Right lung (tissue), 5 donors: ENCODE results near the gene GPX4. TPM values are rescaled to one million over a fixed set of nuclear protein-coding genes. Genes with fewer than 3 reads are reported as not detected.
"Not testable (repeated sequence)": the region's sequence is repeated elsewhere in the genome, so short reads cannot be mapped to it uniquely, and the experiment has no call there.

Source experiments
- DNase-seq, 2 donors: peaks; one replicate each; pipeline ENCODE4 v3.0.0-alpha.2; 2013
- polyA plus RNA-seq, 5 donors: library from polyadenylated mRNA; unstranded; fragments of 120-200 nt; gene quantifications; one replicate each; pipeline versions ENCODE4 v1.2.1 to v1.2.3, GENCODE V29; 2013; ENCODE audit warnings: inconsistent platforms in 1 of 5, low replicate concordance in 1 of 5; ENCODE audit not compliant: insufficient read length in 5 of 5, insufficient read depth in 1 of 5

GPX4 gene
- polyA plus RNA-seq, 5 donors, result 141 to 288 (median 176) TPM

DNA sequence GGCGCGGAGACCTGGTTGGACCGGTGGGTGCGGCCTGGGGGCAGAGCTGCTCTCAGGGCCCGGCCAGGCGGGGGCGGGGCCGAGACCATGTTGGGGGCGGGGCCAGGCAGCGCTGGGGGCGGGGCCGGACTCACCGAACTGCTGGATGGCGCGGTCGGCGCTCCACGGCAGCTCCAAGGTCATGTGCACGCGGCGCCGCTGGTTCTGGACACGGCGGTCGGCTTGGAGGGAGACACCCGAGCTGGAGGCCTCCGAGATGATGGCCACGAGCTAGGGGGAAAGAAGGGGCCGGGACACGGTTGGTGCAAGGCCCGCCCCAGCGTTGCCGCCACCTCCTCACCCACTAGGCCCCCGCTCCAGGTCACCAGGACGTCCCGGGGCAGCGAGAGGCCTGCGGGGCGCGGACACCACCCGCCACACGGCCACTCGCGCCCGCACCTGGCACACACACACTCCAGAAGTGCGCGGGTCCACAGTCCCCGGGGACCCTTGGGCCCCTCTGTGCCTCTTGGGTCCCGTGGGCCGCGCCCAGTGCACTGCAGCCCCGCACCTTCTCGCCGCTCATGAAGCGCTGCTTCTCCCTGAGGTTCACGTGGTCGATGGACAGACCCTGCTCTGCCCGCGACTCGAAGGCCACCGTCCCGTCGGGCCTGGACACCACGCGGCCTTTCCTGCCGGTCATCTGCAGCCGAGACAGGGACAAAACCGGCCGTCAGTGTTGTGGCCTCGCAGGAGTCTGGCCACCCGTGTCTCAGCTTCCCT, 8.7 kb downstream of the GPX4 start:
- DNase-seq, result no peak

DNA sequence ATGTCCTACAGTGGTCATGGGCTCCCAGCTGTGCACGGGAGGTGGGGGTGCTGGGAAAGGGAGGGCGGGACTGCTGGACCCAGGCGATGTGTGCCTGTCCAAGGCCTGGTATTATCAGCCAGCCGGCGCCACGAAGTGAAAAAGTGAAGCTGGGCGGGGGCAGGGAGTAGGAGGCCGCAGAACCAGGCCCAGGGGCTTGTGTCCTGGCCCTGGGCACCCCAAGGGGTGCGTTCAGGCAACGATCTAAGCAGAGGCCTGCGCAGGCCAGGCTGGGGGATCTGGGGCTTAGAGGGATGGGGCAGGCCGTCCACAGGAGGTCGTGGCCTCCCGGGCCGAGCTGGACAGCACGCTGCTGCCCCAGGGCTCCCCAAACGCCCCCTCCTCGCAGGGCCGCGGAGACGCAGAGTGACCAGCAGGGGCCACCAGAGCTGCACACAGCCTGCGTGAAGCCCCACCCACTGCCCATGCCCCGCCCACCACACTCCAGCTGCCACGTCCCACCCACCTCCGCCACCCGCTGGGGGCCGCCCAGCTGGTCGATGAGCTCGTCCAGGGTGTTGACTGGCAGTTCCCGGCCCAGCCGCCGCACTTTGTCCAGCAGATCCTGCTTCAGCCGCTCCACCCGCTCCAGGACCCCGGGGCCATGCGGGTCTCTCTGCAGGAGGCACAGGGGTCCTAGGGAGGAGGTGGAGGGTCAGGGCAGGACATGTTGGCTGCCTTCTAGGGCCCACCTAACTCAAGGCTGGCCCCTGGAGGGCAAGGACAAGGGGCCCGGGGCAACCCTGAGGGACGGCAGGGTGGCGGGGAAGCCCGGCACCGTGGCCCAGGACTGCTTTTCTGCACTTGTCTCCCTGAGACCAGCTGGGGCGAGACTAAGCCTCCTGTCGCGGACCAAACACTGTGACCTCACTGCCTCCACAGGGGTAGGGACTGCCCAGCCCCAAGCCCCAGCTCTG, 9.5 kb downstream of the GPX4 start:
- peak; percentile 91 to 93 for DNase-seq

DNA sequence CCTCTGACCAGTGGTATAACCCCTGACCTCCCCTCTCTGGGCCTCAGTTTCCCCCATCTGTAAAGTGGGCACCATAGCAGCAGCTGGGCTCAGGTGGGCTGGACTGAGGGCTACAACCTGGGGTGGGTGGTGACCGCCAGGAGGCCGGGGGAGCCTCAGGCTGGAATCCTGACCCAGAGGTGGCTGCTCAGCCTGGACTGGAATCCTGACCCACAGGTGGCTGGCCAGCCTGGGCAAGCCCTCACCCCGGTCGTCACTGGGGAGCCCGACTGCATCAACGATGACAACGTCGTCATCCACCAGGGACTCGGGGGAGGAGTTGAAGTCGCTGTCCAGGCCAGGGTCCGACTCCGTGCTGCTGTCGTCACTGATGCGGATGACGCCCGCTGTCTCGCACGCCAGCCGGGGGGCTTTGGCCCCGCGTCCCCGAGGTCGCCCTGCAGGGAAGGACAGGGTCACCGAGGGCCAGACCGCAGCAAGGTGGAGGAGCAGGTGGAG, 10.2 kb downstream of the GPX4 start:
- DNase-seq, result no peak

DNA sequence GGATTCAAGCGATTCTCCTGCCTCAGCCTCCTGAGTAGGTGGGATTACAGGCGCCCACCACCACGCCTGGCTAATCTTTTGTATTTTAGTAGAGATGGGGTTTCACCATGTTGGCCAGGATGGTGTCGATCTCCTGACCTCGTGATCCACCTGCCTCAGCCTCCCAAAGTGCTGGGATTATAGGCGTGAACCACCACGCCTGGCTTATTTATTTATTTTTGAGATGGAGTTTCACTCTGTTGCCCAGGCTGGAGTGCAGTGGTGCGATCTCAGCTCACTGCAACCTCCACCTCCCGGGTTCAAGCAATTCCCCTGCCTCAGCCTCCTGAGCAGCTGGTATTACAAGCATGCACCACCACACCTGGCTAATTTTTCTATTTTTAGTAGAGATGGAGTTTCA, 10.9 kb downstream of the GPX4 start:
- not testable (repeated sequence) for DNase-seq

DNA sequence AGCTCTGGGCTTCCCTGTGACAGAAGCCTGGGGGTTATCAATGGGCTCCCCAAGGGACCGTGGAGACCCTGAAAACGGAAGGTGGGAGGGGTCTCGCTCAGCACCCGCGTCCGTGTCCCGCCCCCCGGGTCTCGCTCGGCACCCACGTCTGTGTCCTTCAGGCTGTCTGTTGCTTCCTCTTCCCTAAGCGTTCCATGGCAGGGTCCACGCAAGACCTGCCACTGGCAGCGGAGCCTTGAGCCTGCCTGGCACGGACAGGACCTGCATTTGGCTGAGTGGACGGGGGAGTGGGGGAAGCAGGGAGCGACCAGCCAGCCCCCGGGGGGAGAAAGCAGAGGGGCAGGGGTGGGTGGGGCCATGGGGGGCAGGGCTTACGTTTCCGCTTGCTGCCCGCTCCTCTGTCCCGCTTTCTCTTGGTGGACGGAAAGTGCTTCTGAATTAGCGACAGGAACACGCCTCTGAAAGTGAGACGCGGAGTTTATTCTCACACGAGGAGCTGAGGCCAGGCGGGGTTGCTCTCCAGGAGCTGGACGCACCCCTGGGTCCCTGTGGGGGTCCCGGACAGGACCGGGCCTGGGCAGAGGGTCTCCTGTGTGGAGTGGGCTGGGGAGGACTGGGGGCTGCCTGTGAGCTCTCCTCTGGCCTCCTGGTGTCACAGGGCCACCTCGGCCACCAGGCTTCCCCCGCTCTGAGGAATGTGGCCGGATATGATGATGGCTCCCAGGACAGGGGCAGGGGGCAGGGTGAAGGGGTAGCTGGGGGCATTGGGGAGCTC, 12.0 kb downstream of the GPX4 start:
- DNase-seq, result no peak

DNA sequence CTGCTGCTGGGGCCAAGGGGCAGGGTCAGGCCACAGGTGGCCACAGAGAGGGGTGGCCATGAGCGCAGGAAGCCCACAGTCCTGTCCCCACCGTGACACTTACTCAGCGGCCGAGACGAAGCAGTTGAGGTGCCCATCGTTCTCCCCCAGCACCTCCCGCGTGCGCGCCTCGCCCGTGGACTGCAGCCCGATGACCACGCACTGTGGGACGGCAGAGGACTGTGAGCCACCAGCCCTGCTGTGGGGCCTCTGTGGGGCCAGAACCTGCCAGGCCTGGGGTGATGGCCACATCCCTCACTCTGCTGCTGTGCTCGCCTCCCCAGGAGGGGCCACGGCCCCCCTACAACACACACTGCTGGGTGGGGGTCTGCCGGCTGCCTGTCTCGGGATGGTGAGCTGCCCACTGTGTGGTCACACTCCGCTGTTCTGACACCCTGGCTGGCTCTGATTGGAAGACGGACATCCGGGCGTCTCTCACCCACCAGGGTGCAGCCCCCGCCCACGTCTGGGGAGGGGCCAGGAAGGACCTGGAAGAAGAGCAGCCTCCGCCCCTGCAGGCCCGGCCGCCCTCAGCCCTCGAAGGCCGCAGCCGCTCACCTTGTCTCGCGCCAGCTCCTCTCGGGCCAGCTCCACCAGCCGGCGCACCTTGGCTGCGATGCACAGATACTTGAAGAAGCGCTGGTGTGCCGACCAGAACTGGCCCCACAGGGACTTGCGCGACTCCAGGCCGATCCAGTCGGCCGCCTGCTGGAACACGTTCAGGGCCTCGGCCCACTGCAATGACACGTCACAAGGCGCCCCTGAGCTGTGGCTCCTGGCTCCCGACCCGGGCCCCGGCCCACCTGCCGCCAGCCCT, 13.2 kb downstream of the GPX4 start:
- no peak for DNase-seq

DNA sequence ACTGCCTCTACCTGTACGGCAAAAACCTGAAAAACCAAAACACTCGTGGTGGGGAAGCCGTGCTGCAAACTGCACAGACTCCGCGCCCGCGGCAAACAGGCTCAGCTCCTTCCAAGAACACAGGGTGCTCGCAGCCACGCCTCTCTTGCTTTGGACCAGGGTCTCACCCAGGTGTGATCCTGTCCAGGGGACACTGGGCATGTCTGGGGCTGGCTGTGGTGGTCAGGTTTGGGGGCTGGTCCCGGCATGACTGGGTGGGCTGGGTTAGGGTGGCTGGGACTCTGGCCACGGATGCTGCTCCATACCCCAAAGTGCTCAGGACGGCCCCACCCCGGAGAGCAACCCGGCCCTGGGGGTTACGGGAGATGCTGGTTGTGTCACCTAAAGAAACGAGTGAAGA, 13.9 kb downstream of the GPX4 start:
- DNase-seq, result no peak

DNA sequence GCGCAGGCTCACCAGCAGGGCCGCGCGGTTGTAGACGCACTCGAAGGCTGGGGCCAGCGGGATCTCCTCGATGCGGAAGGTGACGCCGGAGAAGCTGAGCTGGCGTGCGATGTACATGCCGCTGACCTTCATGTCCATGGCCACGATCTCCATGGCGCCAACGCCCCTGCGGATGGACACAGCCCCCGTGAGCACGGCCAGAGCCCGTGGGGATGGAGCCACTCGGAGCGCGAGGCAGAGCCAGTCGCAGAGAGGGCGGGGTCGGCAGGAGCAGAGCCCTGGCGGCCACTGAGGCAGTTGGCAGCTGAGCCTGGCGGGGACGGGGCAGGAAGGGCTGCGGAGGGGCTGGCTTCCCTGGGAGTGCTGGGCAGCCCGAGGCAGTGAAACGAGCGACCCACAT, 15.2 kb downstream of the GPX4 start:
- no peak for DNase-seq

DNA sequence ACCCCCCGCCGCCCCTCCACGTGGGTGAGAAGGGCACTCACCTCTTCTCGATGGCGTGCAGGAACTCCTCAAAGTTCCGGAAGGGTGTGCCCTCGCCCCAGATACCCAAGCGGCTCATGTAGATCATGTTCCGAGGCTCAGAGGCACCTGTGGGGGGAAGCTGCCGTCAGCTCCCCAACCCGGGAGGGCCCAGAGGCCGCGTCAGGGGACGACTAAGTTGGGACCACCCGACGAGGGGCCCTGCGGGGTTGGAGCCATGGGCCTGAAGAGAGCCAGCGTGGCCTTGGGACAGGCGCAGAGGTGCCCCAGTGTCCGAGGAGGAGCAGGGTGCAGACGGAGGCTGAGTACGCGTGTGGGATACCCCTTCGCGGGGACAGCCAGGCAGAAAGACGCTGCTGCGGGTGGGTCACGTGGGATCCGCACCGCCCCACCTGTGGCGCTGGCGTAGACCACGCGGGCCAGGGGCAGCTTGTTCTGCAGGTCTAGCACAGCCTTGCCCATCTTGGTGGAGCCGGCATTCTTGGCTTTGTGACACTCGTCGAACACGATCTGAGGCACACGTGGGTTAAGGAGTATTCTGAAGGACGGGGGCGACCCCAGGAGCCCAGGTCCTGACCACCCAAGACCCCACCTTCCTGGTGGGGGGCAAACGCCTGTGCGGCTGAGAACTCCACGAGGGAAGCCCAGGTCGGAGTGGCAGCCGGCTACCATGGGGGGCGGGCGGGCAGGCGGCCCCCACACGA, 15.9 kb downstream of the GPX4 start:
- no peak for DNase-seq

DNA sequence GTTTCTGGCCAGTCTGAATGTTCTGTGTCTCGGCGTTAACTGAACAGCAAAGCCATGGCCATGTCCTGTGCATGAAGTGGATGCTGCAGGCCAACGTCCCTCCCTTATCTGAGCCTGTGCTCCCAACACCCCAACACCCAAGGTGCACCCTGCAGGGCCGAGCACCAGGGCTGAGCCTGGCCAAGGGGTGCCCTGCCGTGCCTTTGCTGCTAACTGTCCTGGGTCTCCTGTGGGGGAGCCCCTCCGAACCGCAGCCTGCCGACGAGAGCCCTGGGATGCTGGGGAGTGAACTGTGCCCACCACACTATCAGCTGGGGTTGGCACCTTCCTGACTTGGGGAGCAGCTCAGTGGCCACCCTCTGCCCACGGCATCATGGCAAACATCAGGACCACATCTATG, 17.6 kb downstream of the GPX4 start:
- DNase-seq, result no peak

DNA sequence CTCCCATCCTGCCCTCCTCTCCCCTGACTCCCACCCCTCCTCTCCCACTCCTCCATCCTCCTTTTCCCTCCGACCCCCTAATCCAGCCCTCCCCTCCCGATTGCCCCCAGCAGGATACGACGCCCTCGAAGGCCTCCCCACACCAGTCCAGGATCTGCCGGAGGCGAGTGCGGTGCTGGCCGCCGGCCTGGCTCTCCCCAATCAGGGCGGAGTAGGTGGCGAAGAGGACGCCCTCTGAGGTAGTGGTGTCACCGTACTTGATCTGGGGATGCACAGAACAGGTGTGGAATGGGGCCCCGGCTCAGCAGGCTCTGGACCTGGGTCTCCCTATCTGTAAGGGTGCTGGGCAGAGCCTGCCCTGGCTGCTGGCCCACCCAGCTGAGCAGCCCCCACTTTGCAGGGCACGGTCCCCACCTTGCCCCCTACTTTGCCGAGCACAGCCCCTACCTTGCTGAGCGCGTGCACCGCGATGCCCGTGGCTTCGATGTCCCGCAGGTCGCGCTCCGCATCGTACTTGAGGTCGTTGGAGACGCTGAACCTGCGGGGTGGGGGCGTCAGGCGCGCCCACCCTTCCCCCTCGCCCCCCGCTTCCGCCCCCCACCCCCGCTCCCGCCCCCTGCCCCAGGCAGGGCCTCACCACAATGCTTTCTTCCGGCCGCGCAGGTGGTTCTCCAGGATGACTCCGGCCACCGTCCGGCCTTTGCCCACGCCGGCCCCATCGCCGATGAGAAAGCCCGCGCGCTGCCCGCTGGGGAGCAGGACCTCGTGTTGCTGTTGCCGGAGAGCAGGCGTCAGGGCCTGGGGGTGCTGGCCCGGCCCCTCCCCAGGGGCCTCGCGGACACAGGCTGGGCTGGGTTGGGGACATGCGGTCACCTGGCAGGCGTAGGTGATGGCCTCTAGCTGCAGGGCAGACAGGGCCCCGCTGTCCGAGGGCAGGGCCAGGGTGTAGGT, 18.5 kb downstream of the GPX4 start:
- DNase-seq, result no peak

DNA sequence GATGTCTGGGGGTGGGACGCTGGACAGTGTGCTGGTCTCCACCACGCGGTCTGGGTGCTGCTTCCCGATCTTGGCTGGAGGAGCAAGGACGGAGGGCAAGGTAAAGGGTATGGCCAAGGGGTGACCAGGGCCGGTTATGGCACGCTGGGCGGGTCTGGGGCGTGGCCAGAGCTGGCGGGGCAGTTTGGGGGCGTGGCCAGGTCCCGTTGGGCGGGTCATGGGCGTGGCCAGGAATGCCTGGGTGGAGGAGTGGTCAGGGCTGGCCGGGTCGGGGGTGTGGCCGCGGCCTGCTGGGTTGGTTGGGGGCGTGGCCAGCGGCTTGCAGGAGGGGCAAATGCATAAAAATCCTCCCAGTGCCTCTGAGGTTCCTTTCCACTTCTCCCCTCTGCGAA, 19.2 kb downstream of the GPX4 start:
- DNase-seq, result no peak

DNA sequence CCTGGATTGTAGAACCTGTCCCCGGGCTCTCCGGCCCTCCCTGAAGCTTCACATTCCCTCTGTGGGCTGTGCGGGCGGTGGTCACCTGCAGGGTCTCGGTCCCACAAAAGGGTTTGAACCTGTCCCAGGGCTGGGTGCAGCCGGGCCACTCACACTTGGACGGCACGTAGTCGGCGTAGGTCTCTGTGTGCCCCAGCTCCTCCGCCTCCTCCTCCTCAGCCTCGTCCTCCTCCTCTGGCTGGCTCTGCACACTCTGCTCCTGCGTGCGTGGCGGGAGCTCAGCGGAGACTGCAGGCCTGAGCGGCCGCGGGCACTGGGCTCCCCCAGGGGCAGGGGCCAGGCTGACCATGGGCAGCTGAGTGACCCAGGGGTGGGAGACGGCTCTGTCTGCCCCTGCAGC, 19.6 kb downstream of the GPX4 start:
- no peak for DNase-seq

DNA sequence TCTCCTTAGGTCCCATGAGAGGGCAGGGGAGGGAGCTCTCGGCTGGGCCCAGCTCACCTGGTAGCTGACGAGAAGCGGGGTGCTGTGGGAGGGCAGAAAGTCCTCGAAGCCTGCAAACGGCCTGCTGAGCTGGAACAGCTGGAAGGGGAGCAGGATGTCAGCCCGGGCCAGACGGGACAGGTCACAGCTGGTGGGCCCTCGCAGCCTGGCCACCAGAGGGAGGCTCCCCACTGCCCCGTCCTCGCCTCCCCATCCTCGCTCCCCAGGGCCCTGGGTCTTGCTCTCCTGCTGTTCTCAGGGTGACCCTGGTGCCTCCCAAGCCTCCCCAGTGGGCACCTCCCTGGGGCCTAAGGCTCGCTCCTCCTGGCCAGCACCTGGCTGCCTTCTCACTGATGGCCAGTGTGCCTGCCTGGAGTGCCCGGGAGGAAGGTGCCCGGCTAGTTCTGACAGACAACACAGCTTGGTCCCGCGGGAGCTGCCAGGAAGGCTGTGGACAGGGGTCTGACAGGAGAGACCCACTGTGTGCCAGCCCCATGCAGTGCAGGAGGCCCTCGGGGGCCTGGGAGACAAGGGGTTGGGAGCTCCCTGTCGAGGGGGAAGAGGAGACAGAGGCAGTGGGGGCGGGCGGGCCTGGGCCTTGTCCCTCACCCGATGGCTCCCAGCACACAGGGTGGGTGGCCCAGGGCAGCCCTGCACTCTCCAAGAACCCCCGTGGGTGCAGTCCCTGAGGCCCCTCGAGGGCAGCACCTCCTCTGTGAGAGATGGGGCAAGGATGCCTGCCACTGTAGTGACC, 20.3 kb downstream of the GPX4 start:
- no peak for DNase-seq

DNA sequence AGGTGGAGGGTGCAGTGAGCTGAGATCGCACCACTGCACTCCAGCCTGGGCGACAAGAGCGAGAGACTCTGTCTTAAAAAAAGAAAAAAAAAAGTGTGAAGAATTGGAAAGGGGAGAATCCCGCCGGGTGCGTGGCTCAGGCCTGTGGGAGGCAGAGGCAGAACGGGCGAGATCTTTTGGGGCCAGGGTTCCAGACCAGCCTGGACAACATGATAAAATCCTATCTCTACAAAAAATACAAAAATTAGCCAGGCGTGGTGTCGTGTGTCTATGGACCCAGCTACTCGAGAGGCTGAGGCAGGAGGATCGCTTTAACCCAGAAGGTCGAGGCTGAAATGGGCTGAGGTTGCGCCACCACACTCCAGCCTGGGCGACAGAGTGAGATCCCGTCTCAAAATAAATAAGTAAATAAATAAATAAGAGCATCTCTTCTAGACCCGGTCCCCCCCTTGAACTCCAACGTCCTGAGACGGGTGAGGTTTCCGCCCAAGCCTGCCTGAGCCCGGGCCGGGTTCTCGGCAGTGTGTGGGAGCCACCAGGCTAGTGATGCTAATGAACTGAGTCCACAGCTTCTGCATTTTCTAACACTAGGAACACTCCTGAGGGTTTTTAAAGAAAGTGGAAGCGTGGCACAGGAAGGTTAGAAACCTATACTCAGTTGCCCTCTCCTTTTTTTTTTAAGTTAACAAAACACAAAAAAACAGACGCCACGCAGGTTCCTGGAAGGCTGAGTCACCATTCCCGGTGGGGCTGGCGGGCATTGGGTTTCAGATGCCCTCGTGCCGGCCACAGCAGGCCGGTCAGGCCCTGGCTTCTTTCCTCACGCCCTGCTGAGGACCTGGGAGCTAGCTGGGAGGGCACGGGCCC, 22.0 kb downstream of the GPX4 start:
- no peak for DNase-seq

DNA sequence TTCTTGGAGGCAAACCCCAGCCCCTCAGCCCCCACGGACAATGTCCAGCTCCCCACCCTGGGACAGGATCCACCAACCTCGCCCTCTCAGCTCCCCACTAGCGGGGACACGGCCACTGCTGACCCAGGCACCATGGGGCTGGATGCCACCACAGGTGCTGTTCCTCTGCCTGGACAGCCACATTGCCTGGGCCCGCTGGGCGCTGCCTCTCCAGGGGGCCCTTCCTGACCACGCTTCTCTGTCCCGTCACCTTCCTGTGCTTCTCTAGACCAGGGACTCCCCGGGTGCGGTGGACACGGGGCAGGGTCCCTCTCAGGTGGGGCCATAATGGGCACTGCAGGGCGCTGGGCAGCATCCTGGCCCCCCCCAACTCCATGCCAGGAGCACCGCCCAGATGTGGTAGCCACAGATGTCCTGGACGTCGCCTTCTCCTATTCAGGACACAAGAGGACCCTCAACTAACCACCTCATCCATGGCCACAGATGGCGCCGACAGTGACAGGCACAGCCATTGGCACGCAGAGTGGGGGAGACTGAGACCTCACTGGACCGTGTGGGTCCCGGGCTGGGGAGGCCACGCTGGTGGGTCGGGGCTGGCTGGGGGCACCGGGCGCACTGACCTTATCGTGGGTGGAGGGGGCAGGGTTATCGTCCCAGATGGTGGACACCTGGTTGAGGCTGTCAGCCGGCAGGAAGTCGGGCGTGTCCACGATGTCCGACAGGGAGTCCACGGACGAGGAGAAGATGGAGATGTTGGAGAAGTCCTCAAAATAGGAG, 23.4 kb downstream of the GPX4 start:
- no peak for DNase-seq
